ENCODE data around the gene OCRL. TPM values are rescaled to one million over a fixed set of nuclear protein-coding genes. Genes with fewer than 3 reads are reported as not detected.

OCRL gene
- total RNA-seq, 1 experiment from 2014 or later, result 19.4 TPM

- Histone ChIP-seq H3K79me2 (ENCODE audit: low read length) (peaks cover 48% of the 10 kb centered on the region), H3K9ac (ENCODE audit: low read length) (no peak overlapping the region), H3K9me3 (ENCODE audit: low read length) (no peaks in the 10 kb centered on the region), H3K4me3 (ENCODE audit: low read length) (no peak overlapping the region), H3K9me2 (replicated peaks; ENCODE audit: low read length) (no peaks in the 10 kb centered on the region), H3K27me3 (ENCODE audit: low read length) (no peaks in the 10 kb centered on the region), H3K4me2 (ENCODE audit: low read length) (no peak overlapping the region), H3K4me1 (ENCODE audit: insufficient read depth, low read length) (no peaks in the 10 kb centered on the region), H3K36me3 (ENCODE audit: low read depth, low read length) (no peaks in the 10 kb centered on the region; the same call in 1 of the 2 replicates), H3K27ac (ENCODE audit: low read length) (no peak overlapping the region), H2AFZ (ENCODE audit: low read length) (no peak overlapping the region), H3F3A (ENCODE audit: low read length, unreplicated experiment) (peaks cover 4% of the 10 kb centered on the region), H4K20me1 (ENCODE audit: low read length) (no peaks in the 10 kb centered on the region)
- no TSS peak for BruUV-seq (replicated peaks)
- intact Hi-C loops (cut with micrococcal nuclease), result no loop called here
- ChIA-PET CTCF (no interaction called here), POLR2A (ENCODE audit: unreplicated experiment) (no interaction called here)
- TF ChIP-seq CTCF (conservative IDR thresholded peaks at IDR 0.05; ENCODE audit: low read depth, low read length) (no peak), EZH2 (IDR thresholded peaks at IDR 0.05; ENCODE audit: low read length, unreplicated experiment) (no peak), EZH2phosphoT487 (IDR thresholded peaks at IDR 0.05; ENCODE audit: borderline replicate concordance, low read length) (no peak)
- ATAC-seq (no peak), DNase-seq (no peak)
Observed at GRCh38 chrX:129520151-129520550, 19.9 kb upstream of the OCRL start.

DNA sequence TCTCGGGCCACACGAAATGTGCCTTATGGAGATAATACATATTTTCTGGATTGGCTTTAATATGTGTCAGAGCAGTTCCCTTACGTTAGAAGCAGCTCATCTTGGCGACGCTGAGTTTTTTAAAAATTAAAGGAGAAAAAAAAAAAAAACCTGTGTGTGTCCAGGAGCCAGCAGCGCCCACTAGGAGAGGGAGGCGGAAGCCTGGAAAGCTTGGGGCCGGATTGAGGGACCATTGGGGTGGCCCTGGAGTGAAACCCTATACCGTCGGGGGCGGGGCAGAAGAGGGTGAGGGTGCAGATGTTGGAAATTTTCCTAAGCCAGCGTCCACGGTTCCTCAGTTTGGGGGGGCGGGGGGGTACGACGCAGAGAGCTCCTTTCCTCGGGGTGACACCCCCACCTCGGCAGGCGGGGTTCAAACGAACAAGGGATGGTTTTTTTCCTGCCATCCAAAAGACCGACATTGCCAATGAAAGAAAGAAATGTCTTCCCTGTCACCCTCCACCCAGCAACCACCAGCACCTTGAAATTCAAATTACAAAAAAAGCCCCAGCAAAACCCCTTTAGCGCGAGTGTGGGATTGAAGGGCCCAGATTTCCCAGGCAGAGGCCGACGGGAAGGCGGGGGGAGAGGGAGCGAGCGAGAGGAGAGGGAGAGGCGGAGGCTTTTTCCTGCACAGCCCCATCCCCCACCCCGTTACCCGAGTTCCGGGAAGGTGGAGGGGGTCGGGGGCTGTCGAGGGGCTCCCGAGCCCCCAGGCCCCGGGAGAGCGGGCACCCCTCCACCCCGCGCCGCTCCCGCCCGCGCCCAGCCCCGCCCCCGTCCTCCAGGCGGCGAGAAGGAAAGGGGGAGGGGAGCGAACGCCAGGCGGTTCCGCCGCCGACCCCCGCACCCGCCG, 17.6 kb upstream of the OCRL start:
- peaks cover 43% of the 10 kb centered on the region for H3K79me2 ChIP-seq (ENCODE audit: low read length)
- H3K9me3 ChIP-seq (ENCODE audit: low read length), result no peaks in the 10 kb centered on the region
- peak overlapping the region; percentile 89 for H3K4me2 ChIP-seq (ENCODE audit: low read length)
- intact Hi-C loops (cut with micrococcal nuclease), result loop anchor here (2.0 kb wide), 1 partner anchor 18 kb away; the partner anchor contains the start of gene OCRL
- ChIA-PET CTCF (interaction anchor here (0.6 to 0.7 kb wide), 5 partner anchors 22 to 116 kb away, joined by 5 to 10 read pairs (median 7); no protein-coding TSS in a partner anchor), POLR2A (ENCODE audit: unreplicated experiment) (interaction anchor here (0.6 kb wide), 2 partner anchors 19 to 364 kb away, joined by 6 to 17 read pairs; no protein-coding TSS in a partner anchor)
- H3K4me3 ChIP-seq (ENCODE audit: low read length), result peak overlapping the region; percentile 97
- no TSS peak for BruUV-seq (replicated peaks)
- peak overlapping the region; percentile 83 for H3K9ac ChIP-seq (ENCODE audit: low read length)
- no peaks in the 10 kb centered on the region for H4K20me1 ChIP-seq (ENCODE audit: low read length)
- H3K4me1 ChIP-seq (ENCODE audit: insufficient read depth, low read length), result no peaks in the 10 kb centered on the region
- no peaks in the 10 kb centered on the region for H3K36me3 ChIP-seq (ENCODE audit: low read depth, low read length)
- peaks cover 4% of the 10 kb centered on the region for H3F3A ChIP-seq (ENCODE audit: low read length, unreplicated experiment)
- TF ChIP-seq EZH2 (IDR thresholded peaks at IDR 0.05; ENCODE audit: low read length, unreplicated experiment) (no peak), EZH2phosphoT487 (IDR thresholded peaks at IDR 0.05; ENCODE audit: borderline replicate concordance, low read length) (no peak), CTCF (conservative IDR thresholded peaks at IDR 0.05; ENCODE audit: low read depth, low read length) (no peak; the same call in 1 of the 2 replicates)
- H3K9me2 ChIP-seq (replicated peaks; ENCODE audit: low read length), result no peaks in the 10 kb centered on the region
- peak overlapping the region; percentile 29; the same call in 1 of the 2 replicates for H3K27ac ChIP-seq (ENCODE audit: low read length)
- H3K27me3 ChIP-seq (ENCODE audit: low read length), result no peaks in the 10 kb centered on the region
- H2AFZ ChIP-seq (ENCODE audit: low read length), result peak overlapping the region; percentile 97
- ATAC-seq (peak; percentile 73), DNase-seq (peak; percentile 63)
